Aortic smooth muscle cell (primary cell): ENCODE results near the gene SNED1. TPM values are rescaled to one million over a fixed set of nuclear protein-coding genes. Genes with fewer than 3 reads are reported as not detected.

ENCODE experiments used
- total RNA-seq: library from RNA; depleted of rRNA; stranded (reverse); fragments of >200 nt; gene quantifications from 2 replicates; pipeline ENCODE4 v1.2.3, GENCODE V29; 2014

The SNED1 gene
- total RNA-seq, result 37.2 and 59.5 TPM in 2 replicates

DNA sequence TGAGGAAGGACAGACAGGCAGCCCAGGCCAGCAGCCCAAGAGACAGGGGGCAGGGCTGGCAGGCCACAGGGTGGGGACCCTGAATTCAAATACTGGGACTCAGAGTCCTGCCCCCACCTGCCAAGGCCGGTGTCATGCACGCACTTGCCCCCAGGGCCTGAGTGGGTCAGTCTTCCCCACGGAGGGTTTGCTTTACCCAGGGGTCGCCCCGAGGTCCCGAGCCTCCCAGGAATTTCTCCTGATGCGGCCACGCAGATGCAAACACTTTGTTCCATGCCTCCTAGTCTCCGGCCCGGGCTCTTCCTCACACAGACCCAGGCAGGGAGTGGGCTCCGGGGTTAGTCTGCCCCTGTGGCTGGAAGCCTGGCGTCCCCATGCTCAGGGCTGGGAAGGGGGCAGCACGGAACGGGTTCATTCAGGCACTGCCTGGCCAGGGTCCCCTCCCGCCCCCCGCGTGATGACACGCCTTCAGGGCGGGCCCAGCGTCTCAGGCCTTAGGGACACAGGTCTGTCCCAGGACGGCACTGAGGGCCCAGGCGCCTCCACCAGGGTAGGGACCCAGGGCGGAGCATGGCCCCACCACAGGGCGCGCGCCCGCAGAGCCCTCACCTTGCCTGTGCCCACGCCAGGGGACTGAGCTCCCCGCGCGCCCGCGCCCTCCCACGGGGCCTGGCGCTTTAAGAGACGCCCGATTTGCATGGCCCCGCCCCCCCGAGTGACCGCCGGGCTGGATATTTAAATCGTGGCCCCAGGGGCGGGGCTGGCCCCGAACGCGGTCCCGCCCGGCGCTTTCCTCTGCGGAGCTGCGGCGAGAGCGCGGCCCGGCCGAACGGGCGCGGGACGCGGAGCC is at the start of gene SNED1:
TSS of gene SNED1 (plus strand) at position 763 of the 850 bp plus-strand sequence. CDS start 220 bp downstream, outside the sequence.

DNA sequence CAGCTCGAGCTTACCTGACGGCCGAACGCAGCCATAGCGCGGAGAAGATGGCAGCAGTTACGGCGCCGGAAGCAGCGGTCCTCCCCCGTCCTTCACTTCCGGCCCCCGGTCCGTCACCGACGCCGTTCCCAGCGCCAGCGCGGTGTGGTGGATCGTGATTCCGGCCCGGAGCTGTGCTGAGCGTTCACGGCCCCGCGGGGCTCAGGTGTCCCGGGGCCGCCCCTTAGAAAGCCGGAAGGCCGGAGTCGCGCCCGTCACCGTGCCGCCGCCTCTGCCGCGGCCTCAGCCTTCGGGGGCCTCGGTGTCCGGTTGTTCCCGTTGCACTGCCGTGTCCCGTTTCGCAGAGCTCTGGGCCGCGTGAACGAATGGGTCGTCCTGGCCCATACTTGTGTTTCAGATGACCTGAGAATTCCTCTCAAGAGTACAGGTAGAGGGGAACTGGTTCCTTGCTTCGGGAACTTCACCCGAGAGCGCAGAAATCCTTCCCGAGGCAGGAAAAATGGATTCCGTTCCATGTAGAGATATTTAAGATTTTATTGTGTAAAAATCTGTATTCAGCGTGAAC is 103.9 kb downstream of the SNED1 start, which contains the start of gene MTERF4:
TSS of gene MTERF4 (minus strand) at position 49 of the 565 bp plus-strand sequence. CDS start at position 35, 14 bp downstream.

Other genes with a start within 250 kb of the SNED1 start
- not detected in 2 replicates for gene KIF1A, start 178.4 kb upstream of the SNED1 start, total RNA-seq
- gene AGXT, start 129.8 kb upstream of the SNED1 start, total RNA-seq, result not detected in 2 replicates
- gene MAB21L4, start 102.5 kb upstream of the SNED1 start, total RNA-seq, result not detected in 2 replicates
- under 0.01 TPM in 2 replicates for gene CROCC2, start 92.3 kb upstream of the SNED1 start, total RNA-seq
- 29.3 and 34.0 TPM in 2 replicates for gene MTERF4, start 103.7 kb downstream of the SNED1 start, total RNA-seq
- gene PASK, start 150.9 kb downstream of the SNED1 start, total RNA-seq, result 2.4 and 3.7 TPM in 2 replicates
- gene PPP1R7, start 151.8 kb downstream of the SNED1 start, total RNA-seq, result 76.7 and 104 TPM in 2 replicates
- 0.25 and 0.40 TPM in 2 replicates for gene ANO7, start 190.1 kb downstream of the SNED1 start, total RNA-seq